SIG-M5 (cell line): ENCODE data around the gene ZNF668.
"Not testable (repeated sequence)": the region's sequence is repeated elsewhere in the genome, so short reads cannot be mapped to it uniquely, and the experiment has no call there.

Experiments used
- DNase-seq: peaks from one replicate; lab custom pipeline; 2025; lab: John Stamatoyannopoulos, UW

ZNF668 gene

GRCh38 chr16:31055613-31056012, 18.4 kb downstream of the ZNF668 start:
- DNase-seq = no peak

GRCh38 chr16:31052114-31052513, 21.9 kb downstream of the ZNF668 start:
- DNase-seq = no peak

GRCh38 chr16:31050280-31051030, 23.6 kb downstream of the ZNF668 start:
- no peak for DNase-seq

GRCh38 chr16:31043898-31044481, 30.1 kb downstream of the ZNF668 start:
- DNase-seq = no peak

GRCh38 chr16:31043352-31043751, 30.7 kb downstream of the ZNF668 start:
- DNase-seq = no peak

GRCh38 chr16:31042866-31043265, 31.2 kb downstream of the ZNF668 start:
- no peak for DNase-seq

- DNase-seq = no peak
Observed at GRCh38 chr16:31038993-31039392, 35.0 kb downstream of the ZNF668 start.

GRCh38 chr16:31036691-31037090, 37.3 kb downstream of the ZNF668 start:
- DNase-seq = no peak

GRCh38 chr16:31033709-31034492, 40.1 kb downstream of the ZNF668 start:
- no peak for DNase-seq

GRCh38 chr16:31032736-31033708, 41.0 kb downstream of the ZNF668 start, which contains the start of gene STX4:
Gene STX4, plus strand, starts transcription at chr16:31033558. Its CDS starts 248 bp downstream, at chr16:31033806.
- DNase-seq = peak; percentile 68

GRCh38 chr16:31031276-31031675, 42.8 kb downstream of the ZNF668 start:
- no peak for DNase-seq

- no peak for DNase-seq
Observed at GRCh38 chr16:31029272-31029671, 44.8 kb downstream of the ZNF668 start.

GRCh38 chr16:31025339-31025738, 48.7 kb downstream of the ZNF668 start:
- no peak for DNase-seq

GRCh38 chr16:31023627-31024226, 50.3 kb downstream of the ZNF668 start:
- no peak for DNase-seq

GRCh38 chr16:31023252-31023602, 50.8 kb downstream of the ZNF668 start:
- DNase-seq = no peak

GRCh38 chr16:31022544-31023251, 51.3 kb downstream of the ZNF668 start:
- DNase-seq = no peak

GRCh38 chr16:31020536-31020935, 53.5 kb downstream of the ZNF668 start:
- no peak for DNase-seq

GRCh38 chr16:31017756-31018155, 56.3 kb downstream of the ZNF668 start:
- not testable (repeated sequence) for DNase-seq

- DNase-seq = no peak
Observed at GRCh38 chr16:31016018-31016417, 58.0 kb downstream of the ZNF668 start.

- not testable (repeated sequence) for DNase-seq
Observed at GRCh38 chr16:31013292-31013691, 60.7 kb downstream of the ZNF668 start.

GRCh38 chr16:31011815-31012214, 62.2 kb downstream of the ZNF668 start:
- not testable (repeated sequence) for DNase-seq
